ENCODE data around the gene ADGRG6.

DNA sequence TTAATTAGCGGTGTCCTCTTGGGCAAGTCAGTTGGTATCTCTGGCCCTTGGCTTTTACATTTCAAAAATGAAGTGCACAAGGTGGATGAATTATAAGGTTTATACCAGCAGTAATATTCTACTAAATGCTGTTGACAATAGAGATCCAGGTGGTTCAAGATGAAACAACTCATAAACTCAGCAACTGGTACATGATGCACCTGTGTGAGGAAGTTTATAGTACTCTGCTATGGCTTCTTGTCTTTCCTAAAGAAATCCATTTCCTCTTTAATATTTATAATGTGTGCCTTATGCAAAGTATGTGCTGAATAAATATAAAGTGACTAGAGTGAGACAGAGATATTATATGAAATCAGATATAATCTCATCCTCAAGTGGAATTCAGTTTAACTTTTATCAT is 48.5 kb downstream of the ADGRG6 start:
- TF ChIP-seq, protein P1, sequence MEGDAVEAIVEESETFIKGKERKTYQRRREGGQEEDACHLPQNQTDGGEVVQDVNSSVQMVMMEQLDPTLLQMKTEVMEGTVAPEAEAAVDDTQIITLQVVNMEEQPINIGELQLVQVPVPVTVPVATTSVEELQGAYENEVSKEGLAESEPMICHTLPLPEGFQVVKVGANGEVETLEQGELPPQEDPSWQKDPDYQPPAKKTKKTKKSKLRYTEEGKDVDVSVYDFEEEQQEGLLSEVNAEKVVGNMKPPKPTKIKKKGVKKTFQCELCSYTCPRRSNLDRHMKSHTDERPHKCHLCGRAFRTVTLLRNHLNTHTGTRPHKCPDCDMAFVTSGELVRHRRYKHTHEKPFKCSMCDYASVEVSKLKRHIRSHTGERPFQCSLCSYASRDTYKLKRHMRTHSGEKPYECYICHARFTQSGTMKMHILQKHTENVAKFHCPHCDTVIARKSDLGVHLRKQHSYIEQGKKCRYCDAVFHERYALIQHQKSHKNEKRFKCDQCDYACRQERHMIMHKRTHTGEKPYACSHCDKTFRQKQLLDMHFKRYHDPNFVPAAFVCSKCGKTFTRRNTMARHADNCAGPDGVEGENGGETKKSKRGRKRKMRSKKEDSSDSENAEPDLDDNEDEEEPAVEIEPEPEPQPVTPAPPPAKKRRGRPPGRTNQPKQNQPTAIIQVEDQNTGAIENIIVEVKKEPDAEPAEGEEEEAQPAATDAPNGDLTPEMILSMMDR (conservative IDR thresholded peaks at IDR 0.05 in 1 of 2, IDR thresholded peaks at IDR 0.05 in 1 of 2; ENCODE audit: extremely low read depth in 1 of 2, insufficient read depth in 1 of 2, low read depth in 1 of 2, low read length in 2 of 2) = no peak
- no peak for TF ChIP-seq EZH2 (IDR thresholded peaks at IDR 0.05; ENCODE audit: borderline replicate concordance, low read length)
